Measurements from ENCODE around the gene EVA1A. TPM values are rescaled to one million over a fixed set of nuclear protein-coding genes. Genes with fewer than 3 reads are reported as not detected.

The EVA1A gene
- total RNA-seq, 1 experiment from 2014 or later: not detected

- H3K27me3 Mint-ChIP-seq (ENCODE audit: unreplicated experiment): peaks cover 70% of the 10 kb centered on the region
- H3K9me3 Mint-ChIP-seq (ENCODE audit: low read depth, unreplicated experiment): no peaks in the 10 kb centered on the region
- no peak for DNase-seq
- peaks cover 6% of the 10 kb centered on the region for H3K4me1 Mint-ChIP-seq (ENCODE audit: low read depth, unreplicated experiment)
- H3K27ac Mint-ChIP-seq (ENCODE audit: unreplicated experiment): no peak overlapping the region
- CTCF ChIA-PET: no interaction called here
- intact Hi-C loops (cut with micrococcal nuclease; ENCODE audit: unreplicated experiment): no loop called here
- TF ChIP-seq, protein P1, sequence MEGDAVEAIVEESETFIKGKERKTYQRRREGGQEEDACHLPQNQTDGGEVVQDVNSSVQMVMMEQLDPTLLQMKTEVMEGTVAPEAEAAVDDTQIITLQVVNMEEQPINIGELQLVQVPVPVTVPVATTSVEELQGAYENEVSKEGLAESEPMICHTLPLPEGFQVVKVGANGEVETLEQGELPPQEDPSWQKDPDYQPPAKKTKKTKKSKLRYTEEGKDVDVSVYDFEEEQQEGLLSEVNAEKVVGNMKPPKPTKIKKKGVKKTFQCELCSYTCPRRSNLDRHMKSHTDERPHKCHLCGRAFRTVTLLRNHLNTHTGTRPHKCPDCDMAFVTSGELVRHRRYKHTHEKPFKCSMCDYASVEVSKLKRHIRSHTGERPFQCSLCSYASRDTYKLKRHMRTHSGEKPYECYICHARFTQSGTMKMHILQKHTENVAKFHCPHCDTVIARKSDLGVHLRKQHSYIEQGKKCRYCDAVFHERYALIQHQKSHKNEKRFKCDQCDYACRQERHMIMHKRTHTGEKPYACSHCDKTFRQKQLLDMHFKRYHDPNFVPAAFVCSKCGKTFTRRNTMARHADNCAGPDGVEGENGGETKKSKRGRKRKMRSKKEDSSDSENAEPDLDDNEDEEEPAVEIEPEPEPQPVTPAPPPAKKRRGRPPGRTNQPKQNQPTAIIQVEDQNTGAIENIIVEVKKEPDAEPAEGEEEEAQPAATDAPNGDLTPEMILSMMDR (IDR thresholded peaks at IDR 0.05; ENCODE audit: unreplicated experiment): no peak
- no TSS peak for BruUV-seq (replicated peaks)
- peaks cover 6% of the 10 kb centered on the region for H3K36me3 Mint-ChIP-seq (ENCODE audit: insufficient read depth, unreplicated experiment)
- no peak overlapping the region for H3K4me3 Mint-ChIP-seq (ENCODE audit: low read depth, unreplicated experiment)
Measured at GRCh38 chr2:75564026-75564688, 3.4 kb upstream of the EVA1A start.

DNA sequence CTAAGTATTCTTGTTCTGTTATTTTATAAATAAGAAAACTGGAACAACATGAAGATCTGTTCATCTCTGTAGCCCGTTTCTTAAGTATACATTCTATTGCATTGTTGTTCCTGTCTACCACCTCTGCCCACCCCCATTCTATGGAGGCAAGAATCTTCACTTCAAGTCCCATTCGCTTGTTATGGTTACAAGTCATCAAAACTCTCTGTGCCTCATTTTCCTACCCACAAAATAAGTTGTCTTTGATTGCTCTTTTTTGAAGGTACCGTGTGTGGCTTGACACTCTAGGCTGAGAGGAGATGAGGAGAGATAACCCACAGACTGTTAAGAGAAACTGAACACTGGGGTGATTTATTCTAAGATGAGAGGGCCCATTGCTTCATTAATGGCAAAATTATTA, 2.9 kb upstream of the EVA1A start:
- DNase-seq: no peak
- Mint-ChIP-seq H3K27me3 (ENCODE audit: unreplicated experiment) (peaks cover 70% of the 10 kb centered on the region), H3K9me3 (ENCODE audit: low read depth, unreplicated experiment) (no peaks in the 10 kb centered on the region), H3K27ac (ENCODE audit: unreplicated experiment) (no peak overlapping the region), H3K36me3 (ENCODE audit: insufficient read depth, unreplicated experiment) (peaks cover 6% of the 10 kb centered on the region), H3K4me3 (ENCODE audit: low read depth, unreplicated experiment) (no peak overlapping the region), H3K4me1 (ENCODE audit: low read depth, unreplicated experiment) (peaks cover 6% of the 10 kb centered on the region)
- CTCF ChIA-PET: no interaction called here
- no TSS peak for BruUV-seq (replicated peaks)
- TF ChIP-seq, protein P1 (IDR thresholded peaks at IDR 0.05; ENCODE audit: unreplicated experiment): no peak
- intact Hi-C loops (cut with micrococcal nuclease; ENCODE audit: unreplicated experiment): no loop called here

GRCh38 chr2:75562513-75562864, 1.8 kb upstream of the EVA1A start:
- no peak for DNase-seq
- intact Hi-C loops (cut with micrococcal nuclease; ENCODE audit: unreplicated experiment): no loop called here
- Mint-ChIP-seq H3K4me3 (ENCODE audit: low read depth, unreplicated experiment) (no peak overlapping the region), H3K27me3 (ENCODE audit: unreplicated experiment) (peaks cover 79% of the 10 kb centered on the region), H3K36me3 (ENCODE audit: insufficient read depth, unreplicated experiment) (peaks cover 6% of the 10 kb centered on the region), H3K27ac (ENCODE audit: unreplicated experiment) (no peak overlapping the region), H3K9me3 (ENCODE audit: low read depth, unreplicated experiment) (no peaks in the 10 kb centered on the region), H3K4me1 (ENCODE audit: low read depth, unreplicated experiment) (peaks cover 6% of the 10 kb centered on the region)
- BruUV-seq (replicated peaks): no TSS peak
- CTCF ChIA-PET: no interaction called here
- TF ChIP-seq, protein P1 (IDR thresholded peaks at IDR 0.05; ENCODE audit: unreplicated experiment): no peak

GRCh38 chr2:75561566-75562512, 1.1 kb upstream of the EVA1A start:
- Mint-ChIP-seq H3K9me3 (ENCODE audit: low read depth, unreplicated experiment) (no peaks in the 10 kb centered on the region), H3K27ac (ENCODE audit: unreplicated experiment) (no peak overlapping the region), H3K4me1 (ENCODE audit: low read depth, unreplicated experiment) (peaks cover 6% of the 10 kb centered on the region), H3K4me3 (ENCODE audit: low read depth, unreplicated experiment) (peak overlapping the region; percentile 71), H3K27me3 (ENCODE audit: unreplicated experiment) (peaks cover 79% of the 10 kb centered on the region), H3K36me3 (ENCODE audit: insufficient read depth, unreplicated experiment) (peaks cover 6% of the 10 kb centered on the region)
- no TSS peak for BruUV-seq (replicated peaks)
- CTCF ChIA-PET: no interaction called here
- DNase-seq: no peak
- intact Hi-C loops (cut with micrococcal nuclease; ENCODE audit: unreplicated experiment): no loop called here
- TF ChIP-seq, protein P1 (IDR thresholded peaks at IDR 0.05; ENCODE audit: unreplicated experiment): no peak
